Activated CD4-positive, alpha-beta T cell treated with anti-CD3 and anti-CD28 coated beads, Interleukin-2, Interleukin-4, amounts not matched to agents 100 ng/mL and 50 ng/mL, durations not matched to agents 16 hours and 8 hours (primary cell): ENCODE measurements around the gene CDK6.

ENCODE experiments used
- DNase-seq: peaks from one replicate; pipeline ENCODE4 v3.0.0-alpha.2; 2020; ENCODE audit warnings: low spot score

Gene CDK6

DNA sequence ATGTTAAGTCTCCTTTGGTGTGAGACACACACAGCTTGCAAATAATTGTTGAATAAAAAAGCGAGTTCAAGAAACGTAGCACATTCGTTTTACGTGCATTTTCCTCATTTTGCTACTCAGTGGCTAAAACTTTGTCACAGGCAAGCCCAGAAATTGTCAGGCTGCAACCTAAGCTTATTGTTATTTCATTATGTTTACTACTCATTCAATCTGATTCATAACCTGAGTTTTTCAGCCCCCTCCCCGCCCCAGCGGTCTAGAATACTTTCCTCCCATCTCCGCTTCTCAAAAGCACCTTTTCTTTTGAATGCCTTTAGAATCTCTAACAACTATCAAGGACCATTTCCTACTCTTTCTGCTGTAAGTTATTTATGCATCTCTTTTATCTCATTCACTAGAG lies 247.3 kb downstream of the CDK6 start:
- no peak for DNase-seq

DNA sequence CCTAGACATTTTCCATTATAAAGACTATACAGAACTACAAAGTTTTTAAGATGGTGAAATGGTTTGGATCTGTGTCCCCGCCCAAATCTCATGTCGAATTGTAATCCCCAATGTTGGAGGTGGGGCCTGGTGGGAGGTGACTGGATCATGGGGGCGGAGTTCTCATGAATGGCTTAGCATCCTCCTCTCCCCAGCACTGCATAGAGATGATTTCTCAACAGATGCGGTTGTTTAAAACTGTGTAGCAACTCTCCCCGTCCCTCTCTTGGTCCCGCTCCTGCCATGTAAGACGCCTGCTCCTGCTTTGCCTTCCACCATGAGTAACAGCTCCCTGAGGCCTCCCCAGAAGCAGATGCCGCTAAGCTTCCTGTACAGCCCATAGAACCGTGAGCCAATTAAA lies 247.8 kb downstream of the CDK6 start:
- no peak for DNase-seq

DNA sequence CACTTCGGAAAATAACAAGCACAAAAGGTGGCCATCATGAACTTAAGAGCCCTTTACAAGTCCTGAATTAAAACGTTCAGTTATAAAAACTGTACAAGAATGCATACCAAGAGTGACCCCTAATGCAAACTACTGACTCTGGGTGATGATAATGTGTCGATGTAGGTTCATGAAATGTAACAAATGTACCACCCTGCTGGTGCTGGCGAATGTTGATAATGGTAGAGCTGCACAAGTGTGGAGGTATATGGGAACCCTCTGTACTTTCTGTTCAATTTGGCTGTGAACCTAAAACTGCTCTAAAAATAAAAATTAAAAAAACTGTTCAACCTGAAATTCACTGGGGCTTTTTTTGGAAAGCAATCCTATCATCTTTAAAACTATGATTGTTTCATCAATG lies 249.5 kb downstream of the CDK6 start:
- no peak for DNase-seq

DNA sequence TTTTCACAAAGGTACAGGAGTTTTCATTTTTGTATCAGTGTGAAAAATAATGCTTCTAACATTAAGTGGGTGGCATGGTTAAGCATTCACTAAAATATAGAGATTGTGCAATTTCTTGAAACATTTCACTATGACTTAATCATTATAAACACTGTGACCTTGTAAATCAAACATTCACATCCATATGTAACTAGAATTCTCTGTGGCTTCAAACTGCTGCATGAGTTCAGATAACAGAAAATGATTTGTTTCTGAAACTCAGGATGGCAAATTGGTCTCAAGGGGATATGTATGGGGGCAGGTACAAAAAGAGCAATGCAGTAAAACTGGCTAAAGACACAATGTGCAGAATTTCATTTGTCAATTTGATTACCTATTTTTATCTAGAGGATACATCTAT lies 250.0 kb downstream of the CDK6 start:
- no peak for DNase-seq

DNA sequence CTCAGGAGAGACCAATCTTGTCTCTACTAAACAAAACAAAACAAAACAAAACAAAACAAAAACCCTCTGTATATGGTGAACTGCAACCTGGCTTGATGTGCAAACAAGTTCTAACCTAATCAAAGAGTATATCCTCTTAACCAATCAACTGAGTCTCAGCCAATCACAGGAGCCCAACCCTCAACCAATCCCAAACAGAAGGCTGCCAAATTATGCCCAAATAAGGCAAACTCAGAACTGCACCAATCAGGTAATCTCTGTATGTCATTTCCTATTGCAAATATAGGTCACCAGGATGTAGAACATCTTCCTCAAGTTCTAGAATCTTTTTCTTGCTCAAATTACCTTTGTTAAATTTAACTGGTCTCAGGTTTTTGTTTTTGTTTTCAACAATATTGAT lies 251.4 kb downstream of the CDK6 start:
- no peak for DNase-seq

DNA sequence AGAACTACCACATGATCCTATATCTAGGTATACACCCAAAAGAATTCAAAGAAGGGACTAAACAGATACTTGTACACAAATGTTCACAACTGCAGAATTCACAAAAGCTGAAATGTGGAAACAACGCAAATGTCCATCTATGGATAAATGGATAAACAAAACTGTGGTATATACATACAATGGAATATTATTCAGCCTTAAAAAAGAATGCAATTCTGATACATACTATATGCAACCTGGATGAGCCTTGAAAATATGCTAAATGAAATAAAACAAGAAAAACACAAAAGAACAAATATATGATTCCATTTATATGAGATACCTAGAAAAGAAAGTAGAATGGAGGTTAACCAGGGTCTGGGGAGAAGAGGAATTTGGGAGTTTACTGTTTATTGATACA lies 253.4 kb downstream of the CDK6 start:
- no peak for DNase-seq

DNA sequence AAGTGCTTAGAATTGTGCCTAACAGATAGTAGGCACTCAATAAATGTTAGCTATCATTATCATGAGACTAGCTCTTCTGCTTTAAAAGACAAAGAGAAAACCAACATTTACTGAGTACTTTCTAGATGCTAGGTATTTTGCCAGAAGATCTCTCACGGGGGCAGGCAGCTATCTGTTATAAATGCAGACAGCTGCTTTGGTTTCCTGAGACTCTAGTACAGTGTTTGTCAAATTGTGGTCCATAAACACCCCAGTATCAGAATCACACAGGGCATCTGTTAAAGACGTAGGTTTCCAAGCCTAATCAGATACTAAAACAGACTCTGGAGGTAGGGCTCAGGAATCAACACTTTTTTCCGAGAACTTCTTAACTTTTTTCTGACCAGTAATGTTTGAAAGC lies 260.1 kb downstream of the CDK6 start:
- DNase-seq = no peak

DNA sequence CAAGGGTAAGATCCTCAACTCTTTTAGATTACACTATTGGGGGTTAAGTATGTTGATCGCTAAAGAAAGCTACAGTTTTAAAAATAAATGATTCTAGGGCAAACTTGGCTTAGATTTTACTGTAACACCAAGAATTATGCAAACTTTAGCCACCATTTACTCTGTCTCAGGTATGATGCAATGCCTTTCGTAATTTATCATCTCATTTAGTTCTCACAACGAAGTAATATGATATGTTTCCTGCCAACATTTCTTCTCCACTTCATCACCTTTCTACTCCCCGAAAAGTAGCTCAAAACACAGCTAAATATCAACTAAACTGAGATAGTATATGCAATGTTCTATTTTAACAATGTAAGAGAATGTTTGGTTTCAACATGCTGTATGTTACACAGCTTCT lies 267.2 kb downstream of the CDK6 start:
- DNase-seq = no peak

DNA sequence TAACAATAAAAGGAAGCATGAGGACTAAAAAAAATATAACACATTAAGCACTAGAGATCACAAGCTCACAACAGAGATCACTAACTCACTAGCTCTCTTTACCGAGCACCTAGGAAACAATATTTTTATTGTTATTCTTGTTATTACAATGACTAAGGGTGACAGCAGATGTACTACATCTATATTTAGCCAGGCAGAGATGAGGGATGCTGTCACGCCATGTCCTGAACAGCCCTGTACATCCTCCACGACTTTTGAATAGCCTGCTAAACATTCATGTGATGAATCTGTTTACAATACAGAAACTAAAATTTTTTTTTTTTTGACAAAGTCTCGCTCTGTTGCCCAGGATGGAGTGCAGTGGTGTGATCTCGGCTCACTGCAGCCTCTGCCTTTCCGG lies 268.9 kb downstream of the CDK6 start:
- DNase-seq = no peak

DNA sequence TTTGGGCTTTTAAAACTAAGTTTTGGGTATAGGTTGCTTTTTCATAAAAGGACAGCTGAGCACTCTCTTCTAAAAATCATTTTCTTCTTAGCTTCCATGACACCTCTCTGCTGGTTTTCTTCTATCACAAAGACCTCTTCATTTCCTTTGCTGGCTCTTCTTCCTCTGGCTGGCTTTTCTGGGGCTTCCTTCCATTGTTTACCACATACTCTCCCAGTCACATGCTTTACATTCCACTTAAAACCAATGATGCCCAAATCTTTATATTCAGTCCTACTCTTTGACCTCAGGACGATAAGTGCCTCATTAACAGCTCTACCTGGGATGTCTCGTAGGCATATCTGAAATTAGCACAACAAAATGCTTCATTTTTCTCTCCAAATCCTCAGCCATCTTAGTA lies 273.0 kb downstream of the CDK6 start:
- no peak for DNase-seq

DNA sequence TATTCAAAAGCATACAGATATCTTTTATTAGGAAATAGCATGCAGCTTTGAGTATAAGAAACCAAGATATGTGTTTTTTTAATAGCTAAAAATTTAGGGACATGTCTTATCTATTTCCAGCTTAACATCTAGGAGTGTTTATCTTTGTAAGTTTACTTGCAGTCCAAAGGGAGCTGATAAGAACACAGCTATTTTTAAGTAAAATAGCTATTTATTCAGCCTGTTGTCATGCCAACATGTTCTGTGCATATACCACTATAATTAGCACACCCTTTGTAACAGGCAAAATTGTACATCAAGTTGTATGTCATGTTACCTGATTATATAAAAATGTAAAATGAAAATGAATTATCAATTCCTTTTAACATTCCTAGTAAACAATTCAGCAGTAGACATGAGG lies 275.8 kb downstream of the CDK6 start:
- no peak for DNase-seq

DNA sequence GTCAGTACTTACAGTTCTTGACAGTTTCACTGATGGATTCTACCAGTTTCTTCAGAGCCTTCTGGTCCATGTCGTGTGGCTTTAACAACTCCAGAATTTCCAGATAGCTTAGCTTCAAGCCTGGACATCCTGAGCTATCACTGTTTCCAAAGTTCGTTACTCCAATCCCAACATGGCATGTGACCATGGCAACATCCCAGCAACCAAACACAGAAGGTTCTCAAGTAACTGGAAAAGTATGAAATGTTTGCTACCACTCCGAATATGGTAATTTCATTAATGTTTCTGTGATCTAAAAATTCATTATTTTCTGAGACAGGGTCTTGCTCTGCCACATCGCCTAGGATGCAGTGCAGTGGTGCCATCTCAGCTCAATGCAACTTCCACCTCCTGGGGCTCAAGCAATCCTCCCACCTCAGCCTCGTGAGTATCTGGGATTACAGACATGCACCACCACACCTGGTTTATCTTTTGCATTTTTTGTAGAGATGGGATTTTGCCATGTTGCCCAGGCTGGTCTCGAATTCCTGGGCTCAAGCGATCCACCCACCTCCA lies 278.5 kb downstream of the CDK6 start:
- DNase-seq = no peak

DNA sequence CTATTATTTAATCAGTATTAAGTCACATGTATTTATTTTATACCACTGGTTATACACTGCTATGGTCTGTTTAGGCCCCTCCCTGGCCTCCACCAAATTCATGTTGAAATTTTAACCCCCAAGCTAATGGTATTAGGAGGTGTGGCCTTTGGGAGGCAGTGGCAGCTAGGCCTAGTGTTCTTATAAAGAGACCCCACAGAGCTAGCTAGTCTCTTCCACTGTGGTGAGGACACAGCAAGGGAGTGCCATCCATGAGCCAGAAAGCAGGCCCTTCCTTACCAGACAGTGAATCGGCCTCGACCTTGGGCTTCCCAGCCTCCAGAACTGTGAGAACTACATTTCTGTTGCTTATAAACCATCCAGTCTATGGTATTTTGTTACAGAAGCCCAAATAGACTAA lies 279.1 kb downstream of the CDK6 start:
- DNase-seq = no peak
